NCI-H1694 (cell line): ENCODE results near the gene PRR29.

Experiments
- DNase-seq: peaks from one replicate; lab custom pipeline; 2025; lab: John Stamatoyannopoulos, UW

PRR29 gene

GRCh38 chr17:63998050-63998720 is at the start of gene PRR29:
TSS of gene PRR29 (plus strand) at chr17:63998351. CDS start at chr17:63998365, 14 bp downstream.
- peak; percentile 9 for DNase-seq

GRCh38 chr17:63948521-63948920 is 49.6 kb upstream of the PRR29 start:
- DNase-seq: no peak

GRCh38 chr17:63949576-63950250 is 48.4 kb upstream of the PRR29 start:
- DNase-seq: no peak

- no peak for DNase-seq
These were observed 46.9 kb upstream of the PRR29 start for GRCh38 chr17:63950940-63951907.

- no peak for DNase-seq
These were observed 43.6 kb upstream of the PRR29 start for GRCh38 chr17:63954402-63955063.

- no peak for DNase-seq
These were observed 42.9 kb upstream of the PRR29 start for GRCh38 chr17:63955232-63955631.

- no peak for DNase-seq
These were observed 42.4 kb upstream of the PRR29 start for GRCh38 chr17:63955791-63956190.

GRCh38 chr17:63956296-63956920 is 41.7 kb upstream of the PRR29 start:
- DNase-seq: no peak

- no peak for DNase-seq
These were observed 38.1 kb upstream of the PRR29 start for GRCh38 chr17:63960006-63960405.

GRCh38 chr17:63960430-63960829 is 37.7 kb upstream of the PRR29 start:
- DNase-seq: no peak

- no peak for DNase-seq
These were observed 36.6 kb upstream of the PRR29 start for GRCh38 chr17:63961355-63962212.

- no peak for DNase-seq
These were observed 35.8 kb upstream of the PRR29 start for GRCh38 chr17:63962298-63962744.

- no peak for DNase-seq
These were observed 35.0 kb upstream of the PRR29 start for GRCh38 chr17:63963123-63963522.

- DNase-seq: no peak
These were observed 31.4 kb upstream of the PRR29 start for GRCh38 chr17:63966646-63967264.

- no peak for DNase-seq
These were observed 30.2 kb upstream of the PRR29 start for GRCh38 chr17:63967953-63968352.

GRCh38 chr17:63969278-63969677 is 28.9 kb upstream of the PRR29 start:
- DNase-seq: no peak

GRCh38 chr17:63972796-63973195 is 25.4 kb upstream of the PRR29 start, which contains the start of gene SCN4A:
TSS of gene SCN4A (minus strand) at chr17:63972918. CDS start at chr17:63972841, 77 bp downstream.
- DNase-seq: no peak

GRCh38 chr17:63973247-63973646 is 24.9 kb upstream of the PRR29 start:
- DNase-seq: no peak

GRCh38 chr17:63973930-63974593 is 24.1 kb upstream of the PRR29 start:
- no peak for DNase-seq
